OCI-LY7 (cell line): ENCODE measurements around the gene SH2D7. TPM values are rescaled to one million over a fixed set of nuclear protein-coding genes. Genes with fewer than 3 reads are reported as not detected.

ENCODE experiments used
- BruUV-seq: library from RNA; stranded (reverse); fragments of 400-500 nt; replicated peaks from 2 replicates; lab custom pipeline; 2021; lab: Mats Ljungman, UMichigan
- CTCF ChIA-PET: fragments of 300-600 bp; sonication (Branson Sonifier 250); formaldehyde crosslinking; loops from one replicate; lab custom pipeline; 2022; ENCODE audit warnings: antibody characterized with exemption; ENCODE audit not compliant: unreplicated experiment; lab: Charles Lee
- POLR2A ChIA-PET: fragments of 300-600 bp; sonication (Branson Sonifier 250); formaldehyde crosslinking; loops from one replicate; lab custom pipeline; 2022; ENCODE audit warnings: antibody characterized with exemption; lab: Charles Lee
- DNase-seq: peaks from one replicate; pipeline ENCODE4 v3.0.0-alpha.2; 2015; ENCODE audit warnings: low spot score
- H2AFZ ChIP-seq: fragments of 200-600 bp; sonication (generic), shearing (Covaris generic); 2 replicates; pipeline ENCODE4 v1.6.1; 2014; ENCODE audit warnings: mild to moderate bottlenecking, antibody characterized with exemption, low read length, moderate library complexity
- H3K27ac ChIP-seq: fragments of 200-600 bp; sonication (generic); 2 replicates; pipeline ENCODE4 v1.5.1; 2014; ENCODE audit warnings: mixed run types, low read depth, mild to moderate bottlenecking, moderate library complexity, low read length, inconsistent platforms; ENCODE audit not compliant: poor library complexity, severe bottlenecking
- H3K36me3 ChIP-seq: fragments of 200-600 bp; sonication (generic); 2 replicates; pipeline ENCODE4 v1.6.1; 2014; ENCODE audit warnings: mild to moderate bottlenecking, antibody characterized with exemption, low read length, moderate library complexity, mixed read lengths; ENCODE audit not compliant: insufficient read depth
- H3K4me1 ChIP-seq: fragments of 200-600 bp; sonication (generic); 2 replicates; pipeline ENCODE4 v1.5.1; 2014; ENCODE audit warnings: mild to moderate bottlenecking, low read length; ENCODE audit not compliant: insufficient read depth, poor library complexity, severe bottlenecking
- H3K4me2 ChIP-seq: fragments of 200-600 bp; sonication (generic); 2 replicates; pipeline ENCODE4 v1.6.1; 2014; ENCODE audit warnings: mild to moderate bottlenecking, low read length
- H3K4me3 ChIP-seq: fragments of 200-600 bp; sonication (generic); 2 replicates; pipeline ENCODE4 v1.5.1; 2014; ENCODE audit warnings: mild to moderate bottlenecking, low read depth, low read length; ENCODE audit not compliant: poor library complexity, severe bottlenecking
- H3K79me2 ChIP-seq: fragments of 200-600 bp; sonication (generic); 2 replicates; pipeline ENCODE4 v1.6.1; 2016; ENCODE audit warnings: low read depth, mild to moderate bottlenecking, low read length, moderate library complexity, mixed read lengths; ENCODE audit not compliant: insufficient read depth
- H3K9me2 ChIP-seq: fragments of 200-600 bp; sonication (generic); 2 replicates; pipeline ENCODE4 v1.6.1; 2016; ENCODE audit warnings: mild to moderate bottlenecking, low read length, mixed read lengths; ENCODE audit not compliant: insufficient read depth
- H3K9me3 ChIP-seq: fragments of 200-600 bp; sonication (generic); 2 replicates; pipeline ENCODE4 v1.6.1; 2014; ENCODE audit warnings: mild to moderate bottlenecking, mixed run types, low read length, mixed read lengths
- H4K20me1 ChIP-seq: fragments of 200-600 bp; sonication (generic); 2 replicates; pipeline ENCODE4 v1.6.1; 2014; ENCODE audit warnings: mild to moderate bottlenecking, antibody characterized with exemption, low read length, moderate library complexity, mixed read lengths; ENCODE audit not compliant: insufficient read depth
- CTCF ChIP-seq: fragments of 200-600 bp; sonication (generic); conservative IDR thresholded peaks from 2 replicates; pipeline ENCODE4 v1.5.1; 2014; ENCODE audit warnings: mild to moderate bottlenecking, antibody characterized with exemption, low read length, moderate library complexity, mixed read lengths
- EZH2phosphoT487 ChIP-seq: fragments of 200-600 bp; sonication (generic); IDR thresholded peaks from 2 replicates; pipeline ENCODE4 v1.6.1; 2018; ENCODE audit warnings: low read depth, borderline replicate concordance, mild to moderate bottlenecking, mixed run types, antibody characterized with exemption, low read length, moderate library complexity, mixed read lengths
- intact Hi-C: fragments of 100-400 bp; cut with micrococcal nuclease; formaldehyde crosslinking; loops from one replicate; pipeline ENCODE4 v1.10.0; 2022; ENCODE audit not compliant: unreplicated experiment
- total RNA-seq, 2 experiments: library from RNA; depleted of rRNA in 1 of 2; stranded (reverse); fragments of >200 nt in 1 of 2; shearing (Covaris generic) in 1 of 2; gene quantifications; 2 replicates each; pipeline ENCODE4 v1.2.3, GENCODE V29; 2014 to 2022

The SH2D7 gene
- total RNA-seq, 2 experiments from 2014 or later = not detected

GRCh38 chr15:78102741-78103140, 10.4 kb downstream of the SH2D7 start:
- Histone ChIP-seq H3K4me1 (no peaks in the 10 kb centered on the region), H3K9me3 (no peaks in the 10 kb centered on the region), H3K79me2 (no peaks in the 10 kb centered on the region), H3K4me2 (no peak overlapping the region), H3K4me3 (no peak overlapping the region), H3K27ac (no peak overlapping the region), H2AFZ (no peak overlapping the region), H3K36me3 (no peaks in the 10 kb centered on the region), H3K9me2 (no peaks in the 10 kb centered on the region), H4K20me1 (no peaks in the 10 kb centered on the region)
- intact Hi-C loops = no loop called here
- TF ChIP-seq CTCF (no peak), EZH2phosphoT487 (no peak)
- ChIA-PET POLR2A (no interaction called here), CTCF (no interaction called here)
- no TSS peak for BruUV-seq
- DNase-seq = no peak

DNA sequence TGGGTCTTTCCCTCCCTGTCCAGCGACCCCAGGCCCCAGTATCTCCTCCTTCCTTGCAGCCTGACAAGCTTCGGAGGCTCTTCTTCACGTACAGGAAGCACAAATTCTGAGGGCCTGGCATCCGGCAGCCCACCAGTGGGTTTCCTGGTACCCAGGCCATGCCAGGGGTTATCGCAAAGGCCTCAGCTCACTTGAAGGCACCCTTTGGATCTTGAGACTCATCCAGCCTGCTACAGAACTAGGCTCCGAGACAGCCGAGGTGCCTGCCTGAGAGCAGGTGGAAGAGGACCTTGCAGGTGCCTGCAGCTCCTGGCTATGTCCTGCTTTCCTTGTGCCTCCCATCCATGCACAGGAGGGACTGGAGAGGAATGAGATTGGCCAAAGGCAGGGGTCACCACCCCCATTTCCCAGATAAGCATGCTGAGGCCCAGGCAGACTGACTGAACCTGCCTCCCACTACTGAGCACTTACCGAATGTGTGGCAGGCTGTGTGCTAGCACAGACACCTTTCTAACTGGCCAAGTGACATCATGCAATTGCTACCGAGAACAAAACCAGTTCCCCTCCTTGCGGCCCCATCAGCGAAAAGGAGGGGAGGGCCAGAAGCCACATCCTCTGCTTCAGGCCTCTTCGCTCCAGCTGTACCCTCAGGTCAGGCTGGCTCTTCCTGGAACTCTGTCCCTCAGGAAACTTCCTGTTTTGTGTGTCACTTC, 11.2 kb downstream of the SH2D7 start:
- Histone ChIP-seq H3K4me1 (no peaks in the 10 kb centered on the region), H2AFZ (no peak overlapping the region), H4K20me1 (no peaks in the 10 kb centered on the region), H3K36me3 (no peaks in the 10 kb centered on the region), H3K9me2 (no peaks in the 10 kb centered on the region), H3K9me3 (no peaks in the 10 kb centered on the region), H3K27ac (no peak overlapping the region), H3K79me2 (no peaks in the 10 kb centered on the region), H3K4me3 (no peak overlapping the region), H3K4me2 (no peak overlapping the region)
- no TSS peak for BruUV-seq
- intact Hi-C loops = no loop called here
- CTCF ChIA-PET = no interaction called here
- DNase-seq = peak; percentile 19
- TF ChIP-seq CTCF (no peak), EZH2phosphoT487 (no peak)
- POLR2A ChIA-PET = no interaction called here

DNA sequence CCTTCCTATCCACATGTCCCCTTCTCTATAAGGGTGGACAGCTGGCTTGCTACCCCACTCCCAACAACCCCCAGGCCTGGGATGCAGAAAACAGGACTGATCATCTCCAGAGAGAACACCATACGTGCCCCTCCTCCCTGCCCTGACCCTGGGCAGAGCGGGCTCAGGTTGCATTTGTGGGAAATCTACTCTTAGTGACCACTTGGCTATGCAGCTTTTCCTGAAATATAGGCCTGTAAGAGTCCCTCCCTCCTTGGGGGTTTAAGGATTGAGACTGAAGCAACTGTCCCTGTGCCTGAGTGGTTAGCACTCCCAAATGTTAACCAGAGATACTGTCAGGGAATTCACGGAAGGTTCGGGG, 11.7 kb downstream of the SH2D7 start:
- Histone ChIP-seq H3K4me3 (no peak overlapping the region), H4K20me1 (no peaks in the 10 kb centered on the region), H3K27ac (no peak overlapping the region), H3K4me2 (no peak overlapping the region), H3K9me3 (no peaks in the 10 kb centered on the region), H3K9me2 (no peaks in the 10 kb centered on the region), H3K79me2 (no peaks in the 10 kb centered on the region), H3K36me3 (no peaks in the 10 kb centered on the region), H3K4me1 (no peaks in the 10 kb centered on the region), H2AFZ (no peak overlapping the region)
- no TSS peak for BruUV-seq
- DNase-seq = no peak
- TF ChIP-seq CTCF (no peak), EZH2phosphoT487 (no peak)
- POLR2A ChIA-PET = no interaction called here
- intact Hi-C loops = no loop called here
- CTCF ChIA-PET = no interaction called here
